HCEC 1CT (cell line): Measurements from ENCODE around the gene PLA2R1.

Experiments
- DNase-seq: peaks from one replicate; pipeline ENCODE4 v3.0.0-alpha.2; 2017

The PLA2R1 gene

GRCh38 chr2:160062292-160063005 lies at the start of gene PLA2R1:
Gene PLA2R1, minus strand, starts transcription at chr2:160062615. Its CDS starts 212 bp downstream, at chr2:160062403.
- peak; percentile 42 for DNase-seq

- no peak for DNase-seq
These were observed 48.3 kb upstream of the PLA2R1 start for GRCh38 chr2:160110674-160111239.

GRCh38 chr2:160109939-160110673 lies 47.7 kb upstream of the PLA2R1 start:
- peak; percentile 76 for DNase-seq

GRCh38 chr2:160109243-160109642 lies 46.8 kb upstream of the PLA2R1 start:
- no peak for DNase-seq

- DNase-seq = no peak
These were observed 46.2 kb upstream of the PLA2R1 start for GRCh38 chr2:160108646-160109045.

- DNase-seq = no peak
These were observed 43.0 kb upstream of the PLA2R1 start for GRCh38 chr2:160105366-160105765.

GRCh38 chr2:160104115-160104514 lies 41.7 kb upstream of the PLA2R1 start:
- DNase-seq = no peak

- DNase-seq = no peak
These were observed 34.9 kb upstream of the PLA2R1 start for GRCh38 chr2:160097326-160097725.

- DNase-seq = no peak
These were observed 34.0 kb upstream of the PLA2R1 start for GRCh38 chr2:160096409-160096808.

GRCh38 chr2:160092445-160092844 lies 30.0 kb upstream of the PLA2R1 start:
- no peak for DNase-seq

GRCh38 chr2:160091381-160091780 lies 29.0 kb upstream of the PLA2R1 start:
- DNase-seq = peak; percentile 51

- DNase-seq = peak; percentile 7
These were observed 25.7 kb upstream of the PLA2R1 start for GRCh38 chr2:160087854-160088745.

GRCh38 chr2:160085662-160086061 lies 23.2 kb upstream of the PLA2R1 start:
- no peak for DNase-seq

GRCh38 chr2:160077912-160078810 lies 15.7 kb upstream of the PLA2R1 start:
- DNase-seq = no peak

GRCh38 chr2:160076914-160077313 lies 14.5 kb upstream of the PLA2R1 start:
- DNase-seq = no peak

- DNase-seq = no peak
These were observed 13.8 kb upstream of the PLA2R1 start for GRCh38 chr2:160076241-160076640.

- DNase-seq = peak; percentile 92
These were observed 12.8 kb upstream of the PLA2R1 start for GRCh38 chr2:160075171-160075570.

GRCh38 chr2:160073284-160073888 lies 11.0 kb upstream of the PLA2R1 start:
- peak; percentile 40 for DNase-seq

GRCh38 chr2:160068906-160069305 lies 6.5 kb upstream of the PLA2R1 start:
- no peak for DNase-seq

GRCh38 chr2:160064916-160065315 lies 2.5 kb upstream of the PLA2R1 start:
- no peak for DNase-seq

- no peak for DNase-seq
These were observed 1.6 kb upstream of the PLA2R1 start for GRCh38 chr2:160063879-160064612.
